Cardiac fibroblast (primary cell): ENCODE data around the gene RNF157.
A peak's percentile ranks its signal among the peaks of the same experiment; 100 is the strongest.
"Not testable (repeated sequence)": the region's sequence is repeated elsewhere in the genome, so short reads cannot be mapped to it uniquely, and the experiment has no call there.

Source experiments
- DNase-seq, 2 donors: peaks; one replicate each; pipeline versions ENCODE4 v3.0.0 to v3.0.0-alpha.2; 2010; ENCODE audit warnings: low read depth in 2 of 2
- H3K4me3 ChIP-seq, 2 donors: replicated peaks in 1 of 2; 1 replicate in 1 of 2; 2 replicates in 1 of 2; pipeline ENCODE4 v1.5.1; 2011; ENCODE audit warnings: low read depth in 2 of 2, low read length in 2 of 2, mild to moderate bottlenecking in 2 of 2, moderate library complexity in 1 of 2
- CTCF ChIP-seq: IDR thresholded peaks from one replicate; pipeline ENCODE4 v1.5.1; 2011; ENCODE audit warnings: low read depth, mild to moderate bottlenecking, low read length, inconsistent platforms

Gene RNF157

GRCh38 chr17:76236603-76237002, 3.7 kb downstream of the RNF157 start:
- TF ChIP-seq CTCF, result no peak
- no peak overlapping the region for H3K4me3 ChIP-seq
- no peak for DNase-seq

DNA sequence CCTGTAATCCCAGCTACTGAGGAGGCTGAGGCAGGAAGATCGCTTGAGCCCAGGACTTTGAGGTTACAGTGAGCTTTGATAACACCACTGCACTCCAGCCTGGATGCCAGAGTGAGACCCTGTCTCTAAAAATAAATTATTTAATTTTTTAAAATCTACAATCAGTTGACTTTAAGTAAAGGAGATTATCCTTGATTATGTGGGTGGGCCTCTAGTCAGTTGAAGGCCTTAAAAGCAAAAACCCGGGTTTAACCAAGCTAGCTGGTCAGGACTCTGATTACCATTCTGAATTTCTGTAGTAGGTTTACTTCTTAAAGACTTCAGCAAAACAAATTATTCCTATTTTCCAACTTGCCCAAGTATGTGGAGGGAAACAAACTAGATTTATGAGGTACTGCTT, 4.4 kb downstream of the RNF157 start:
- no peak overlapping the region for H3K4me3 ChIP-seq
- no peak for DNase-seq
- TF ChIP-seq CTCF, result no peak

DNA sequence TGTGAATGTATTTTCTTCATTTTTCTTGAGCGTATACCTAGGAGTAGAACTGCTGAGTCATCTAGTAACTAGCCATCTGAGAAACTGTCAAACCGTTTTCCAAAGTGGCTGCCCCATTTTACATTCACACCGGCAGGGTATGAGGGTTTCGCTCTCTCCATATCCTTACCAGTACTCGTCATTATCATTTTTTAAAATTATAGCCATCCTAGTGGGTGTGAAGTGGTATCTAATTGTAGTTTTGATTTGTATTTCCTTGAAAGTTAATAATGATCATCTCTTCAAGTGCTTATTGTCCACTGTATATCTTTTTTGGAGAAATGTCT, 6.0 kb downstream of the RNF157 start:
- H3K4me3 ChIP-seq, result no peak overlapping the region
- peak in 1 of 2 donors; percentile 43 for DNase-seq
- TF ChIP-seq CTCF, result no peak

DNA sequence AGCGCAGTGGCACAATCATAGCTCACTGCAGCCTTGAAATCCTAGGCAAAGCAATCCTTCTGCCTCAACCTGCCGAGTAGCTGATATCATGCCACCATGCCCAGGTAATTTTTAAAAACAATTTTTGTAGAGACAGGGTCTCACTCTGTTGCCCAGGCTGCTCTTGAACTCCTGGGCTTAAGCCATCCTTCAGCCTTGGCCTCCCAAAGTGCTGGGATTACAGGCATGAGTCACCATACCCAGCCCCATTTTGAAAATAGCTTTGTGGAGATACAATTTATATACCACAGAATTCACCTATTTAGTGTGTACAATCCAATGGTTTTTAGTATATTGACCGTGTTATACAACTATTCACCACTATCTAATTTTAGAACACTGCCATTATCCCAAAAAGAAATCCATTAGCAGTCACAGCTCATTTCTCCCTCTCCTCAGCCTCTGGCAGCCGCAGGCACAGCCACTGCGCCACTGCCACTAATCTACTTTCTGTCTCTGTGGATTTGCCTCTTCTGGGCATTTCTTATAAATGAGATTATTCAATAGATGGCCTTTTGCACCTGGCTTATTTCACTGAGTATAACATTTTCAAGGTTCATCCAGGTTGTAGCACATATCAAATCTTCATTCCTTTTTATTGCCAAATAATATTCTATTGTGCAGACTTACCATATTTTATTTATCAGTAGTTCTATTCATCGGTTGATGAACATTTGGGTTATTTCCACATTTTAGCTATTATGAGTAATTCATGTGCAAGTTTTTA, 6.5 kb downstream of the RNF157 start:
- DNase-seq, result no peak
- no peak for TF ChIP-seq CTCF
- no peak overlapping the region for H3K4me3 ChIP-seq

- peak; percentile 16 to 97 for DNase-seq
- no peak for TF ChIP-seq CTCF
- H3K4me3 ChIP-seq, result no peak overlapping the region
Observed at GRCh38 chr17:76232342-76232741, 8.0 kb downstream of the RNF157 start.

DNA sequence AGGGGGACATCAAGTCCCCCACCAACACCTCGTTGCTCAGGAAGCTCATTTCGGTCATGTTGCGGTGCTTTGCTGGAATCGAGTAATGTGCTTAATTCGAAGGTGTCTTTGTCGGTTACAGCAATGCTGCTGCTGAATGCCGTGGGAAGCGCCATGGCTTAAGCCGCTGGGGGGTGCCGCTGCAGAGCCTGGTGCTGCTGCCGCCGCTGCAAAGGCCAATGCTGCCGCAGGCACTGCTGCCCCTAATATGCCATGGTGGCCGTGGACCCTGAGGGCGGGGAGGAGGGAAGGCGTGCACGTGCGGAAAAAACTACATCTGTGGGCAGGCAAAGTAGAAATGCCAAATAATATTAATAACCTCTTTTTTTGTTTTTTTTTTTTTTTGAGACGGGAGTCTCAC, 13.5 kb downstream of the RNF157 start:
- H3K4me3 ChIP-seq, DNase-seq: not testable (repeated sequence)

DNA sequence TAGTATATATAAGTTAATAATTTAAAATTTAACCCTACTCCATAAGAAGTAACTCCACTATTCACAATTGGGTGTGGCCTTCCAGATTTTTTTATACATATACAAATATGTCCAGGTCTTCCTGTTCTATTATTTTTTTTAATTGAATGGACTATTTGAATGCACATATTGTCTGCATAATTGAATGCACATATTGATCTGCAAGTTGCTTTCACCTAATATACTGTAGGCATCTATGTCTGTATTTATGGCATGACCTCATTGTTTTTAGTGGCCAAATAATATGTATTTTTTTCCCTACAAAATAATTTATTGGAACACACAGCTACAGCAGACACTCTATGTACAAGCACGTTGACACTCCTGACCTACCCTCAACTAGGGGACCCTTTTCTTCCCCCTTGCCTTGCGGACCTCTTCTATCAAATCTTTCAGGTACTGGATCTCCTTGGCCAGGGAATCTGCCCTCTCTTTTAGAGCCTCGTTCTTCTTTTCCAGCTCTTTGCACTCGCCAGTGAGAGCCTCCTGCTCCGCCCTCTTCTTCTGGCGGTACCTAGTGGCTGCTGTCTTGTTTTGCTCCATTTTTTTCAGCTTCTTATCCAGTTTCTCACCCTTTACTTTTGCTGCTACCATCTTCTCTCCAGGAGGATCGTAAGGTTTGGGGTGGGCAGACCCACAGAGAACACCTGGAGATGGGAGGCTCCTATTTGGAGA, 14.8 kb downstream of the RNF157 start:
- not testable (repeated sequence) for DNase-seq, H3K4me3 ChIP-seq

- no peak for DNase-seq
- no peak for TF ChIP-seq CTCF
- no peak overlapping the region for H3K4me3 ChIP-seq
Observed at GRCh38 chr17:76223802-76224201, 16.5 kb downstream of the RNF157 start.
